ENCODE measurements around the gene GALNT10.

DNA sequence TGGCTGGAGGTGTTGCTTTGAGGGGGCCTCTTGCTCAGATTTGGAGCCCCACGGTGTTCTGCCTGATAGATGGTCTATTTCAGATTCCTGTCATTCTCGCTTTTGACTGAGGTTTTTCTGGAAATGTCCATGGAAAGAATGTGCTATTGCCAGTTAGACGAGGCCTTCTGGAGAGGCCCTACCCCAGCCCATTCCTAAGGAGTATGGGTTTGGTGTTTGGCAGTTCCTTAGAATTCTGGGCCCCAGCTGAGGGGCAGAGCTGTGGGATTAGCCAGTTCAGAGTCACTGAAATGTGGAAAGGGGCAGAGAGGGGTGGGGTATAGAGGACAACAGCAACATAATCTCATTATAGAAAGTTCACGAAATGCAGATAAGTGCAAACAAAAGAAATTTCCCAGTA is 50.5 kb downstream of the GALNT10 start:
- TF ChIP-seq, protein P1, sequence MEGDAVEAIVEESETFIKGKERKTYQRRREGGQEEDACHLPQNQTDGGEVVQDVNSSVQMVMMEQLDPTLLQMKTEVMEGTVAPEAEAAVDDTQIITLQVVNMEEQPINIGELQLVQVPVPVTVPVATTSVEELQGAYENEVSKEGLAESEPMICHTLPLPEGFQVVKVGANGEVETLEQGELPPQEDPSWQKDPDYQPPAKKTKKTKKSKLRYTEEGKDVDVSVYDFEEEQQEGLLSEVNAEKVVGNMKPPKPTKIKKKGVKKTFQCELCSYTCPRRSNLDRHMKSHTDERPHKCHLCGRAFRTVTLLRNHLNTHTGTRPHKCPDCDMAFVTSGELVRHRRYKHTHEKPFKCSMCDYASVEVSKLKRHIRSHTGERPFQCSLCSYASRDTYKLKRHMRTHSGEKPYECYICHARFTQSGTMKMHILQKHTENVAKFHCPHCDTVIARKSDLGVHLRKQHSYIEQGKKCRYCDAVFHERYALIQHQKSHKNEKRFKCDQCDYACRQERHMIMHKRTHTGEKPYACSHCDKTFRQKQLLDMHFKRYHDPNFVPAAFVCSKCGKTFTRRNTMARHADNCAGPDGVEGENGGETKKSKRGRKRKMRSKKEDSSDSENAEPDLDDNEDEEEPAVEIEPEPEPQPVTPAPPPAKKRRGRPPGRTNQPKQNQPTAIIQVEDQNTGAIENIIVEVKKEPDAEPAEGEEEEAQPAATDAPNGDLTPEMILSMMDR (IDR thresholded peaks at IDR 0.05): no peak
- no peak for TF ChIP-seq POLR2A (IDR thresholded peaks at IDR 0.05)

Measured in lower leg skin (tissue), 3 donors.